HG02642 (cell line): ENCODE data around the gene LY6G5B.

Experiments used
- ATAC-seq: cut with Tn5 transposase; IDR thresholded peaks from one replicate; pipeline ENCODE4 v1.9.1; 2021; ENCODE audit warnings: mild to moderate bottlenecking; ENCODE audit not compliant: unreplicated experiment, poor library complexity

LY6G5B gene

DNA sequence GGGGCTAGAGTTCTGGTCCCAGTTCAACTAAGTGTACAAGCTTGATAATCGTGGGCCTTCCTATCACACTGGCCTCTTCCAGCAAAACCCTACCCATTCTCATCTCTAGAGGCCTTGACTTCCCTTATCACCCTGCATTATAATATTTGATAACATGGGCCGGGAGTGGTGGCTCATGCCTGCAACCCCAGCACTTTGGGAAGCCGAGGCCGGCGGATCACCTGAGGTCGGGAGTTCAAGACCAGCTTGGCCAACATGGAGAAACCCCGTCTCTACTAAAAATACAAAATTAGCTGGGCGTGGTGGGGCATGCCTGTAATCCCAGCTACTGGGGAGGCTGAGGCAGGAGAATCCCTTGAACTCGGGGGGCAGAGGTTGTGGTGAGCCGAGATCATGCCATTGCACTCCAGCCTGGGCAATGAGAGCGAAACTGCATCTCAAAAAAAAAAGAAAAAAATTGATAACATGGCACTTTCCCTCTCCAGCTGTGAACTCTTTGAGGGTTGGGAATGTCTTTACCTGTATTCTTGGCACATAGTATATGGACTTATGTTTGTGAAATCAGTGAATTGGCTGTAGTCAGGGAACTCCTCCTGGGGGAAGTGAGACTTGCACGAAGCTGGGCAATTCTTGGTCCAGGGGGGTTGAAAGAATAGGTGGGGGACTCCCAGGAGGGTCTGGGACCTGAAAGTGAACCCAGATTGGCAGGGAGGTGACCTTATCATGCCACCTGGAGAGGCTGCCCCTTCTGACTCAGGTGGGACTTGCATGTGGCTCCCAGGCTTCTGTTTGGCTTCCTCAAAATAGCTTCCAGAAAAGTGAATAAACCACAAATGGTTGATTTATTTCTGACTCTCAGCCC lies 8.3 kb upstream of the LY6G5B start:
- ATAC-seq = no peak

DNA sequence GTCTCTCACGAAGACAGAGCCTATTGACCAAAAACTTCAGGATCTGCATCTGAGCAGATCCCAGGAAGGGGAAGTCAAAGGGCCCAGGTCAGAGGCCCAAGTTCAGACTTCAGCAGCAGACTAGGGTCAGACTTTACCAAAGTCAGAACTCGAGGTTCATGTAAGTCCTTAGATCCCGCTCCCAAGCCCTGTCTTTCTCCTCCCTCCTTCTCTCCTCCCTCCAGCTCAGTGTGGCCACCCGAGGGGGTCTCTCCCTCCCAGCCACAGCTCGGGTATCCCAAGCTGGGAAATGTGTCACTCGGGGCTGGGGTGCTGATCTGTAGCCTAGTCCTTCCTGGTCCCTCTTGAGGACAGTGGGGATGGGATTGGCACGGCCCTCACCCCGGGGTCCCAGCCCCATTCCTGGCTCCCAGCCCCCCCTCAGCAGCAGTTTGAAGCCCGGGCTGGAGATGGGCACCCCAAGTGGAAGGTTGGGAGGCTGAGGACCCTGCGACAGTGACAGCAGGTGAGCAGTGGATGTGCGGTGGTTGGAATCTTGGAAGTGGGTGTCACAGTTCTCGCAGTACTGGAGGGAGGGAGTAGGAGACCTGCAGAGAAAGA lies 7.6 kb upstream of the LY6G5B start:
- ATAC-seq = no peak

DNA sequence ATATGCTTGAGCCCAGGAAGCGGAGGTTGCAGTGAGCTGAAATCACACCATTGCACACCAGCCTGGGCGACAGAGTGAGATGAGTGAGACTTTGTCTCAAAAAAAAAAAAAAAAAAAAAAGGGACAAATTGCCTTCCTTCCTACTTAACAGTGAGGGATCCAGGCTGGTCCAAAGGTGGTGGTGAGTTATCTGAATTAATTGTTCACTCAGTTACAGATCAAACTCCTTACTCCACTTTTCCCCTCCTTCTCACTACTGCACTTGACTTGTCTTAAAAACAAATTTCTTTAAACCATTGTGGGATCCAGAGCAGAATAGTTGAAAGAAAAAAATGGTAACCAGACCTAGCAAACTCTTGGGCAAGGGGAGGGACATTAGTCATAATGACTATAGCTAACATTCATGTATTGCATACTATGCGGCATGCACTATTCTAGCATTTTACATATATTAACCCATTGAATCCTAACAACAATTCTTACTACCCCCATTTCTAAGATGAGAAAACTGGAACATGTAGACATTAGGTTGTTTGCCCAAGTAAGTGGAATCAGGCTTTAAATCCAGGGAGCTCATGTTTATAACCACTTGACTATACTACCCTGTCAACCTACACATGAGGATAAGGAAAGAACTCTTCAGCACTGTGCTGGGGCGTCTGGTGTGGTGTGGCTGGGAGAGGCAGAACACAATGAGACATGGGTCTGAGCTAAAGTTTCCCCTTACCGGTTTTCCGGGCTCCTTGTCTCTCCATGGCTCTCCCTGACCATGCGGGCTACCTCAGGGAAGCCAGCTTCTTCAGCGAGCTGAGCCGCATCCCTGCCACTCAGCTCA lies 6.4 kb upstream of the LY6G5B start:
- no peak for ATAC-seq

DNA sequence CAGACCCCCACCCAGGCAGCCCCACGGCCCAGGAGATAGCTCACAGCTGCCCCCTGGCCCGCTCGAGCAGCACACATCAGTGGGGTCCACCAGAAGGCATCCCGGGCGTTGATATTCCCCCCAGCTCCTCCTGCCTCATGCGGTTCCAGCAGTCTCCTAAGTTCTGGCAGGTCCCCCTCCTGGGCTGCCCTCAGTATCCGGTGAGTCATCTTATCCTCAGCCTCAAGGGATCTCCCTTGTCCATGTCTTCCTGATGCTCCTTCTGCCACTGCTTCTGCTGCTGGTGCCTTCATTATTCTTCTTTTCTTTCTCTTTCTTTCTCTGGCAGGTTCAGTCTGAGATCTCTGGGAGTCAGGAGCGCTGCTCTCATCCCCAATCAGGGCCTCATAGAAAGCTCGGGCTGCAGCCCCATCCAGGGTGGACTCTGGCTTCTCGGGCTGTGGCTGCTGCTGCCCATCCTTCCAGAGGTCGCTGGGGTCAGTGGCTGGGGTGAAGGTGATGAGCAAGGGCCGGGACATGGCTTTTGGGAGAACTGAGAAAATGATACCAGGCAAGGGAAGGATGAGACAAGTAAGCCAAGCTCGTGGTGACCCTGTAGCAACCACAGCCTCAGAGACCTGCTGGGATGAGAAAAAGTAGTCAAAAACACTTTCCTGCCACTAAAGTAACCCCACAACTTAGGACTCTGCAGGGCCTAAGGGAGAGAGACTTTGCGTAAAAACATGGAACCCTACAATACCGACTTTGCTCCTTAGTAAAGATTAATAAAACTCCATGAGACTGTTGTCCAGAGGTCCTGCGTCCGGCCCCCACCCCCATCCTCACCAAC lies 5.6 kb upstream of the LY6G5B start:
- no peak for ATAC-seq

DNA sequence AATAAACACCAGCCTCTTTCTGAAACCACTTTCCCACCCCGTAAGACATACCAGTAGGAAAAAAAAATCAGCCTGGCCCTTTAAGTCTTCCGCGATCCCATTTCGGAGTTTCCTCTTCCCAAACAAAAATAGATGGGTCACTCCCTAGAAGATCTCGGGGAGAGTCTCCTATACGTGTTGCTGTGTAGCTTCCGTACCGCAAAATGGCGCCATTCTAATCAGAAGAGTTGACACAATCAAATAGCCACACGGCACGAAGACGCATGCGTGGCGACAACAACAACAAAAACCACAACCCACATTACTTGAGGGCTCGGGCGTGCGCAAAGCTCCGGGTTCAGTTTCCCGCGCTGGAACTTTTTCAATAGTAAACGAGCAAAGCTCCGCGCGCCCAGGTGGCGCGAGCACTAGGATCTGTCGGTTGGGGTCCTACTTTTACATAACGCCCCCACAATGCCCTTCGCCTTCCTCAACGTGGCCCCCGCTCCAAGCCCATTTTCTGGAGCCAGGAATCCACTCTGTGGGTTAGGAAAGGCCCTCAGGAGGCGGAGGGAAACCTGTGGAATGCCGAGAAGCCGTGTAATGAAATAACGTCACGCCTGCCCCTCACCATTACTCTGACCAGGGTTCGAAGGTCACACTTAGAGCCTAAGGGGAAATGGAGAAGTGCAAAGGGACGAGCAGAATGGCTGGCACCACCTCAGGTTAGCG lies 4.8 kb upstream of the LY6G5B start, which contains the start of gene GPANK1:
GPANK1 (minus strand) TSS at position 208 of the 711 bp plus-strand sequence. CDS start 519 bp downstream, outside the sequence.
- peak; percentile 34 for ATAC-seq

DNA sequence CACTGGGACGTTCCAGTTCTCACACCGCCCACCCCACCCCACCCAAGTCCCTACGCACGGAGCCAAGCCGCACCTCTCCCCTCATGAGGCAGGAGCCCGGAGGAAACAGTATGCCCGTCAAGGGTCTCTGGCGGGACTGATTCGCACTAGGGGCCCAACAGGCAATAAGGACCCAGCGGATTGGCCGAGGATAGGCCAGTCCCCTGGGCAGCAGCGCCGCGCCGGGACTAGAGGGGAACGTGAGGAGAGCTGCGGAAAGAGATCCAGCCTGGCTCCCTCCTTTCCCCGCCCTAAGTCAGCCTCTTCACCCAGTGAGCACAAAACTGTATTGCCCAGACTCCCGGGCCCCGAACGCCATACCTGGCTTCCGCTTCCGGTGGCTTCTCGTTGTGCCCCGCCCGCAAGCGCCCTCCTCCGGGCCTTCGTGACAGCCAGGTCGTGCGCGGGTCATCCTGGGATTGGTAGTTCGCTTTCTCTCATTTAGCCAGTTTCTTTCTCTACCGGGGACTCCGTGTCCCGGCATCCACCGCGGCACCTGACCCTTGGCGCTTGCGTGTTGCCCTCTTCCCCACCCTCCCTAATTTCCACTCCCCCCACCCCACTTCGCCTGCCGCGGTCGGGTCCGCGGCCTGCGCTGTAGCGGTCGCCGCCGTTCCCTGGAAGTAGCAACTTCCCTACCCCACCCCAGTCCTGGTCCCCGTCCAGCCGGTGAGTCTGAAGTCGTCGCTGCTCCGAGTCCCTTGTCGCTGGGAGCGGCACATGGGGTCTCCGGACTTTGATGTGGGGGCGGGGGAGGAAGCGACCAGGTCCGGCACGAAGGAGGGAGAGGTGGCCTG lies 4.1 kb upstream of the LY6G5B start, which contains the start of gene CSNK2B:
CSNK2B (plus strand) TSS at position 580 of the 836 bp plus-strand sequence. CDS start 752 bp downstream, outside the sequence.
- peak; percentile 81 for ATAC-seq

DNA sequence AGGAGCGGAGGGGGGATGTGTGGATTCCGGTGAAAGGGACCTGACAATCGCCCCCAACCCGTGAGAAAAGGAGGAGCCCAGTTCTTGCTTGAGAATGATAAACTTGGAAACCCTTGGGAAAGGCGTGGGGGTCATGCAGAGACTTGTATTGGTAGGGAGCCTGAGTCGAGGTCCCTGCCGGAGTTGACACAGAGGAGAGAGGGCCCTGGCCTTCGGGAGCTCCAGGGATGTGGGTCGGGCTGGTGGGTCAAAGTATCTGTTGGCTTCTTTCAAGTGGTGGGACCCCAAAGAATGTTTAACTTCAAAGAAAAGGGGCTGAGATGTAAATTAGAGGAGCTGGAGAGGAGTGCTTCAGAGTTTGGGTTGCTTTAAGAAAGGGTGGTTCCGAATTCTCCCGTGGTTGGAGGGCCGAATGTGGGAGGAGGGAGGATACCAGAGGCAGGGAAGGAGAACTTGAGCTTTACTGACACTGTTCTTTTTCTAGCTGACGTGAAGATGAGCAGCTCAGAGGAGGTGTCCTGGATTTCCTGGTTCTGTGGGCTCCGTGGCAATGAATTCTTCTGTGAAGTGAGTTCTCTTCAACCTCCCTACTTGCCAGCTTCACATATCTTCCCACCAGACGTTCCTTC lies 3.3 kb upstream of the LY6G5B start:
- ATAC-seq = no peak

DNA sequence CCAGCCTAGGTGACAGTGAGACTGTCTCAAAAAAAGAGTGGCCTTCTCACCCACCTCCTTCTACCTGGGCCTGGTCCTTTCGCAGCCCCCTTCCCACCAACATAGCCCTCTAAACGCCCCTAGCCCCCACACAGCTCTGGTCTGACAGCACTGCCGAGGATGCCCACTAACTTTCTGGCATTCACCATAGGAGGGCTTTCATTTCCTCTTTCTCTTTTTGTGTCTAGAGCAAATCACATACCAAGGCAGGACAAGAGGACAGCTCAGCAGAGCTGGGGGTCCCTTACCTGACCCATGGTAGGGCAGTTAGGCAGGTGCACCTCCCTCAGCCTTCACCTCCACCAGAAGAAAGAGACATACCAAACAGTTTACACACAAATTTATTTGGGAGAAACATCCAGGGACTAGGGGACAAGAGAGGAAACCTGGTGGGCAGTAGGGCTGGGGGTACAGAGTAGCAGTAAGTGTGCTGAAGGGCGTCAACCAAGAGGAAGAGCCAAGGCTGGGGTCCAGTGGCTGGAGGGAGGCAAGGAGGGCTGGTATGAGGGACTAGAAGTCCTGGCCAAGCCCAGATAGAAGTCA lies 6.6 kb downstream of the LY6G5B start:
- ATAC-seq = no peak

DNA sequence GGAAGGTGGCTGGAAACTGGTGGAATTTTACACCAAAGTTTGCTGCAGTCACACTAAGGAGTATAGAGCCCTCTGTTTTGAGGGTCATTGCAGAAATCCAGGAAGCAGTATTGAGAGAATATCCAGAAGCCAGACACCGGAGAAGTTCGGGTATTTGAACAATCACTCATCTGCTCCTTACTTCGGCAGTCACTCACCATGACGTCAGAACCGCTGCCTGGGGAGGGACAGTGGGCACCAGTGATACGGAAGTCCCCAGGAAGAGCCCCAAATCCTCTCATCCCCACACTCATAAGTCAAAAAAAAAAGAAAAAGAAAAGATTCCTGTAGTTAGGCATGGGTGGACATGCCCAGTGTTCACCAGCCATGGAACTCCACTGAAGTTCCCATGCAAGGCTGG lies 7.1 kb downstream of the LY6G5B start:
- no peak for ATAC-seq

DNA sequence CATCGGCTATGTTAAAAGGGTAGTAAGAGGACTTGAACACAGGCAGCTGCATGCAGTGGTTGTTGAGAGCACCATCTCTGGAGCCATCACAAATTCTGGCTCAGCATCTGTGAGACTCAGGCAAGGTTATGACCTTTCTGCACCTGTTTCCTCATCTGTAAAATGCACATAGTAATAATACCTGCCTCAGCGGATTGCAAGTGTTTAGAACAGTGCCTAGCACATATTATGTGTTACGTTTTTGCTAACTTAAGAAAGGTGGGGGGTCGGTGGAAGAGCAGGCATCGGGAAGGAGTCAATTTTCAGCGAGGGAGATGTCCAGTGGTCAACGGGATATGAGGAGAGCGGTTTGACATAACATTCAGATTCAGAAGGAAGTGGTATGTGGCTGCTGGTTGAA lies 8.2 kb downstream of the LY6G5B start:
- ATAC-seq = no peak

DNA sequence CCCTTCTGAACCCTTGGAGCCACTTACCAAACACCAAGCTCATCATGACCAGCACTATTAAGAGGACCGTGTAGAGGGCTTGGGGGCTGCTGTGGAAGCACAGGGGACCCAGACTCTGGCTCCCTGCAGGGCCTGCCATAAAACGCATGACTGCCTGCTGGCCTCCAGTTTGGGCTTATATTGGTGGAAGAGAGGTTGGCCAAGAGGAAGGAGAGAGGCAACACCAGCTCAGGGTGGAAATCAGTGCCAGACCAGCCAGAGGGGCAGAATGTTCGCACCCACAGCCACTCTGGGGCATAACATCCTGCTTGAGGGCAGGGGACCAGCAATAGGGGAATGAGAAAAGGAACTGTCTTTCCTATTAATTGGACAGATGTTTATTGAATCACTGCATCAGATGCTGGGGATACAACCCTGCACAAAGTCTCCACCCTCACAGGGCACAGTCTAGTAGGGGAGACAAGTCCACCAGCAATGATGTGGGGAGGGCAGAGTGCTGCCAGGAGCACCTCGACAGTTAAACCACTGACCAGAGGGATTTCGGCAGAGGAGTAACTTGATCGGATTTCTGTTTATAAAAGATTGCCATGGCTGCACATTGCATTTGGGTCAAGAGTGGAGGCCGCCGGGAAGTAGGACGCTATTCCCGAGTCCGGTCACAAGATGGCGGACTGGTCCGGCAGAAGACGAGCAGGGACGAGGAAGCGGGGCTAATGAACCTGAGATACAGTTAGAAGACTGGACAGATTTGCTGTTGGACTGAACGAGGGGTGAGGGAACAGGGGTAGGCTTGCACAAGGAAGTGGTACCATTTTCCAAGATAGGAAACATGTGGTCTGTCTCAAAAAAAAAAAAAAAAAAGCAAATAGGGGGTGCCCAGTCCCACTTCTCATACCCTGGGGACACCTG lies 10.7 kb downstream of the LY6G5B start, which contains the start of gene LY6G5C:
LY6G5C (minus strand) TSS at position 842 of the 909 bp plus-strand sequence; CDS start at position 148, 694 bp downstream.
- ATAC-seq = peak; percentile 53

DNA sequence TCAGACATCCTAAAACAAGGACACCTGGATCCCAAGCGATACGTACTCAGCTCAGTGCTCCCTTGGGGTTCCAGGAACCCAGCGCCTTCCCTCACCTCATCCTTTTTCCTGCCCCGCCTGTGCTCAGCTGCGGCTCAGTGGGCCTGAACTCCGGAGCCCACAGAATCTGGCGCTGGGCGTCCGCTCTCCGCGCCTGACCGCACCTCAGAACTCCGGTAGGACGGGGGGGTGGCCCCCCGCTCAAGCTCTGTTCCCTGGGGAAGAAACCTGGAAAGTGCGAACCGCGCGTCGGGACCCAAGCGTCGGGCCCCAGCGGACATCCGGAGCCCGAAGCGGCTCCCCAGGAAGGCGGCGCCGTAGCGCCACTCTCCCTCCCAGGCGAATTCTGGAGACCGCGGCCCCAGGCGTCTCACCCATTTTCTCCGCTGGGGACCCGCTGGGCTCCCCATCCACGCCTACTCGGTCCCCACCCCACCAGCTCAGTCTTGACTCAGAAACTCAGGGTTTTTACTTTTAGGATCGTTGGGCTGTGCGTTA lies 11.4 kb downstream of the LY6G5B start:
- peak; percentile 33 for ATAC-seq

DNA sequence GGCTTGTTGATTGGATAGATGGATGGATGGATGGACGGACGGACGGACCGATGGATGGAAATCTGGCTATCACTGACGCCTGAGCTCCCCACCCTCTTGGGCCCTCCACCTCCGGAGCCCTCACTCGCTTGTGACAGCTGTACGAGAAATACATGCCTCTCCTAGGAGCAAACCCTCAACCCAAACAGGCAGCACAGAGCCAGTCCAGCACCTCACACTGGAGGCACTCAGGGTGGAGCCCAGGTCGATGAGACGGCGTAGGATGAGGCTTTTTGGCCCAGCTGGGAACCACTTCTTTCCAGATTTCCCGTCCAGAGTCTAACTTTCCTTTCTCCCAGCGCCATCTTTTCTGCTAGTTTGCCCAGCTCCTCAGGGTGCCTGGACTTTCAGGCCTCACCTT lies 13.8 kb downstream of the LY6G5B start:
- ATAC-seq = no peak

DNA sequence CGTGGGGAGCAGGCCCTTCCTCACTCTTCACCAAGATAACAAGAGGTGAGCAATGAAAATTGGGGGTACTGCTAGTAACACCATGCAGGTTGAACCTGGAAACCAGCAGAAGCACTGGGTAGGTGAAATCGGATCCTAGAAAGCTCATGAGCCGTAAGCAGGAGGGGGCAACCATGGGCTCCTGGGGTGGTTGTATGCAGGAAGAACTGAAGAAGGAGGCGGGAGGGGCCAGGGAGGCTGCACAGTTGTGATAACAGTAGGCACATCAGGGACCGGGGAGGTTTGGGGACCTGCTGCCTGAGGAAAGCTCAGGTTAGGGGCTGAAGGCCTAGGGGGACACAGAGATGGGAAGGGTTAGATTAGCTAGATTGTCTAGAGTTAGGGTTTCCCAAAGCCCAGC lies 16.7 kb downstream of the LY6G5B start:
- no peak for ATAC-seq

DNA sequence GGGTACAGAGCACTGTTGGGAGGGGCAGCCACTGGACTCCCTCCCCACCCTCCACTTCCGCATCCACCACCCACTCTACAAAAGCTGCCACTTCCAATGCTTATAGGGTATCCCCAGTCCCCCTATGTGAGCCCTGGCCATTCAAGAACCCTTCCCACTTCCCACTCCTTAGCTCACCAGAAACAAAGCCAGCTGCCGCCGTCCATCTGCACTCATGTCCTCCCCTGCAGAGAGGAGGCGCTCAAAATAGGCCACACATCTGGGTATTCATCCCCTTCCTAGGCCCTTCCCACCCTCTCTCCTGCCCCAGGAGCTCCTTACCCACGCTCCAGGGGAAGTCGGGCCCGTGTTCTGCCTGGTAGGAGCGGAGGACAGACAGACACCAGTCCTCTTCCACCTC lies 17.5 kb downstream of the LY6G5B start:
- ATAC-seq = no peak
